HT-29 (cell line): Measurements from ENCODE around the gene CRELD1. TPM values are rescaled to one million over a fixed set of nuclear protein-coding genes. Genes with fewer than 3 reads are reported as not detected.
"Not testable (repeated sequence)": the region's sequence is repeated elsewhere in the genome, so short reads cannot be mapped to it uniquely, and the experiment has no call there.

Experiments
- DNase-seq: peaks from one replicate; pipeline ENCODE4 v3.0.0-alpha.2; 2015; ENCODE audit warnings: low spot score
- total RNA-seq: library from RNA; depleted of rRNA; stranded (reverse); fragments of >200 nt; shearing (Covaris generic); gene quantifications from 2 replicates; pipeline ENCODE4 v1.2.3, GENCODE V29; 2014

Gene CRELD1
- total RNA-seq, 1 experiment from 2014 or later: 12.9 TPM

DNA sequence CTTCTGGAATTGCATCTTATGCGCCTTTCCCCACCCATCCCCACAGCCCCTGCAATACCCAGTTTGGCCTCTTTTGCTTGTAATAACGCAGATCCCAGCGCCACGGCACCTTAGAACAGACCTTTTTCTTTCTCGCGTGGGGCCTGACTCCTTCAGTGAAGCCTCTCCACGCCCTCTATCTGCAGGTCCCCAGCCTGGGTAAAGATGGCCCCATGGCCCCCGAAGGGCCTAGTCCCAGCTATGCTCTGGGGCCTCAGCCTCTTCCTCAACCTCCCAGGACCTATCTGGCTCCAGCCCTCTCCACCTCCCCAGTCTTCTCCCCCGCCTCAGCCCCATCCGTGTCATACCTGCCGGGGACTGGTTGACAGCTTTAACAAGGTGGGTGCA is 594 bp downstream of the CRELD1 start:
- DNase-seq: no peak

DNA sequence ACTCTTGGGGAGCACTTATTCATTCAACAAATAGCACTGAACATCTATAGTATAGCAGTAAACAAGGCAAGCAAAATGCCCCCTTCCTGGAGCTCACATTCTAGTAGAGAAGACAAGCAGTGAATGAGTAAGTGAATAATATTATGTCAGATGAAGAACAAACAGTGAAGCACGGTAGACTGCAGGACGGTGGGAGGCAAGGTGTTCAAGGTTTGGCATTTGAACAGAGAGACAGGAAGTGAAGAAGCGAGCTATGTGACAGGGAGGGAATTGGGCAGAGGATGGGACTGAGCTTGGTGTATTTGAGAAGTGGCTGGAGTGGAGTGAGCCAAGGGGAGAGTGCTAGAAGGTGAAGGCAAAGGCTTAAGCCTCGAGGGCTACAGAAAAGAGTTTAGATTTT is 1.4 kb downstream of the CRELD1 start:
- no peak for DNase-seq

DNA sequence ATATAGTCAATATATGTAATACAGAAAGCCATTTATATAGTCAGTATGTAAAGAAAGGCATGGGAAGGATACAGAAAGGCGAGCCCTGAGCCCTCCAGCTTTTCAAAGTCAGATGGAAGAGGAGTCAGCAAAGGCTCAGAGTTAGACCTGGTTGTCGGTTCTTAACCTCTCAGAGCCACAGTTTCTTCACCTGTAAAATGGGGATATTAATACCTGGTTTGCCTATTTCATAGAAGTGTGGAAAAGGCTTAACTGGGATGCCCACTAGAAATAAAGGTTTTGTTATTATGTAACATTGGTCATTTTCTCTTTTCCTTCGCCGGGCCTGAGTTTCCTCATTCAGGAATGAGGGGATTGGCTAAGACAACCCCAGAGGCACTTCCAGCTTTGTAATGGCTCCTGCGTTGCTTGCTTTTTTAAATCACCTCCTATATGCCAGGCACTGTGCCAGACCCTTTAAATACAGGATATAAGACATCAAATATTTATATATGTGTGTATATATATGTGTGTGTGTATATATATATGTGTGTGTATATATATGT is 2.4 kb downstream of the CRELD1 start:
- no peak for DNase-seq

DNA sequence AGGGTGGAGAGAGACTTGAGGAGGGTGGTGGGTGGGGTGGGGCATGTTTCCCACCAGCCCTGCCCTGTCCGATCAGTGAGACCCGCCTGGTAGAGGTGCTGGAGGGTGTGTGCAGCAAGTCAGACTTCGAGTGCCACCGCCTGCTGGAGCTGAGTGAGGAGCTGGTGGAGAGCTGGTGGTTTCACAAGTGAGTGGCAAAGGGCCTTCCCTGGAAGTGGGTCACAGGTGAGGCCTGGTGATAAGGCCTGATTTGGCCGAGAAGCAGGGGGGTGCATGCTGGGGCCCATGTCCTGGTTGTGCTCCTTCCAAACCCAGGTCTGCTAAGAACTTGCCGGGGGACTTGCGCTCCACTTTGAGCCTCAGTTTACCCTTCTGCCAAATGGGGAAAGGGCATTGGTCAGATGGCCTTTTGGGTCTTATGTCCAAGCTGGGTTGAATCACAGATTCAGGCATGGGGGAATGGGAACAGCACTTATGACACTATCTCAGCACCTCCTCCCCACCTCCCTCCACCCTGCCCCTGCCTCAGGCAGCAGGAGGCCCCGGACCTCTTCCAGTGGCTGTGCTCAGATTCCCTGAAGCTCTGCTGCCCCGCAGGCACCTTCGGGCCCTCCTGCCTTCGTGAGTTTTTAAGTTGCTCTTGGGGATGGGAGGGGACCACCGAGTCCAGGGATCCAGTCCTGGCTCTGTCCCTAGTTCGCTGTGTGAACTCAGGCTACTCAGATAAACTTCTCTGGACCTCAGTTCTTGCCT is 4.0 kb downstream of the CRELD1 start:
- DNase-seq: no peak

DNA sequence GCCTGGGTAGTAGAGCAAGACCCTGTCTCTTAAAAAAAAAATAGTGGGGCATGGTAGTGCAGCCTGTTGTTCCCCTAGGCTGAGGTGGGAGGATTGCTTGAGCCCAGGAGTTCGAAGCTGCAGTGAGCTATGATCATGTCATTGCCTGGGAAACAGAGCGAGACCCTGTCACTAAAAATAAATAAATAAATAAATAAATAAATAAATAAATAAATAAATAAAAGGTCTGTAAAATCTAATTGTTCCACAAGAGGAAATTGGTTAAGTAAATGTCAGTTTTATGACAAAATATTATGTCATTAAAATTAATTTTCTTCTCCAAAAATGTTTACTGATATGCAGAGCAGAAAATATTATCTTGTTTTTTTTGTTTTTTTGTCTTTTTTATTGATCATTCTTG is 5.3 kb downstream of the CRELD1 start:
- no peak for DNase-seq

DNA sequence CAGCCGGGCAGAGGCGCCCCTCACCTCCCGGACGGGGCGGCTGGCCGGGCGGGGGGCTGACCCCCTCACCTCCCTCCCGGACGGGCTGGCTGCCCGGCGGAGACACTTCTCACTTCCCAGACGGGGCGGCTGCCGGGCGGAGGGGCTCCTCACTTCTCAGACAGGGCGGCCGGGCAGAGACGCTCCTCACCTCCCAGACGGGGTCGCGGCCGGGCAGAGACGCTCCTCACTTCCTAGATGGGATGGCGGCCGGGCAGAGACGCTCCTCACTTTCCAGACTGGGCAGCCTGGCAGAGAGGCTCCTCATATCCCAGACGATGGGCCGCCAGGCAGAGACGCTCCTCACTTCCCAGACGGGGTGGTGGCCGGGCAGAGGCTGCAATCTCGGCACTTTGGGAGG is 6.3 kb downstream of the CRELD1 start:
- DNase-seq: not testable (repeated sequence)

DNA sequence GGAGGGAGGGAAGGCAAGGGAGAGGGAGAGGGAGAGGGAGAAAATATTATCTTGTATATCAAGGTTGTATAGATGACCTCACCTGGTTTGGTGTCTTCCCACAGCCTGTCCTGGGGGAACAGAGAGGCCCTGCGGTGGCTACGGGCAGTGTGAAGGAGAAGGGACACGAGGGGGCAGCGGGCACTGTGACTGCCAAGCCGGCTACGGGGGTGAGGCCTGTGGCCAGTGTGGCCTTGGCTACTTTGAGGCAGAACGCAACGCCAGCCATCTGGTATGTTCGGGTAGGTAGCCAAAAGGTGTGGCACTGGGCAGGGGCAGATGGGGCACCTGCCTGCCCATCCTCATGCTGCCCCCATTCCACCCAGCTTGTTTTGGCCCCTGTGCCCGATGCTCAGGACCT is 7.1 kb downstream of the CRELD1 start:
- DNase-seq: no peak

DNA sequence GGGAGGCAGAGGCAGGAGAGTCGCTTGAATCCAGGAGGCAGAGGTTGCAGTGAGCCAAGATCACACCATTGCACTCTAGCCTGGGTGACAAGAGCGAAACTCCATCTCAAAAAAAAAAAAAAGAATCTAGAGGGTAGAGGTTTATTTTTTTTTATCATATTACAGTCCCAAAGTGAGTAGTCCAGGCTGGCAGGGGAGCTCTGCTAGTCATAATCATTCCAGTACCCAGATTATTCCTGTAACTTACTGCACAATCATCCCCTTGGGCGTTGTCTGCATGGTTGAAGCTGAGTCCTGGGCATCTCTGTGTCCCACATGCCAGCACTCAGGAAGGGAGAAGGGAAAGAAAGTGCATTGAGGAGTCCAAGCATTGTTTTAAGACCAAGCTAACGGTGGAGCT is 8.5 kb downstream of the CRELD1 start:
- no peak for DNase-seq

DNA sequence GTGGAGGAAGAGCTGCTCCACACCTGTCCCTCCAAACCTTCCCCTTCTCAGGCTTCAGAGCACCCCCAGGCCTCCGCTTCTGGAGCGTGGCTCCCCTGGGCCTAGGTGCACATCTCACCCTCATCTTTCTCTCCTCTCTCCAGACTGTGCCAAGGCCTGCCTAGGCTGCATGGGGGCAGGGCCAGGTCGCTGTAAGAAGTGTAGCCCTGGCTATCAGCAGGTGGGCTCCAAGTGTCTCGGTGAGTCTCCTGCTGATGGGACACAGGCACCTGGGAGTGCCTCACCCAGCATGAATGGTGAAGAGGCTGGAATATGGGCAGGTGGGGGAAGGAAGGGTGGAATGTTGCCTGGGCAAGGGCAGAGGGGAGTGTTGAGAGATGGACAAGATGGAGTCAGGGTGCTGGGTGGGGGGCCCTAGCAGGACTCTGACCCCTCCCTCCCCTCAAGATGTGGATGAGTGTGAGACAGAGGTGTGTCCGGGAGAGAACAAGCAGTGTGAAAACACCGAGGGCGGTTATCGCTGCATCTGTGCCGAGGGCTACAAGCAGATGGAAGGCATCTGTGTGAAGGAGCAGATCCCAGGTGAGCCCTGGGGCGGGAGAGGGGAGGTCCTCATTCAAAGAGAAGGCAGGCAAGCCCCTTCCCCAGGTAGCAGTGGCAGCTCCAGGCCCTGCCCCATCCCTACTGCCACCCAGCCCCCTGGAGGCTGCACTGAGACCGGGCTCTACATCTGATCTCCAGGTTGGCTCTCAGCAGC is 9.5 kb downstream of the CRELD1 start:
- no peak for DNase-seq

DNA sequence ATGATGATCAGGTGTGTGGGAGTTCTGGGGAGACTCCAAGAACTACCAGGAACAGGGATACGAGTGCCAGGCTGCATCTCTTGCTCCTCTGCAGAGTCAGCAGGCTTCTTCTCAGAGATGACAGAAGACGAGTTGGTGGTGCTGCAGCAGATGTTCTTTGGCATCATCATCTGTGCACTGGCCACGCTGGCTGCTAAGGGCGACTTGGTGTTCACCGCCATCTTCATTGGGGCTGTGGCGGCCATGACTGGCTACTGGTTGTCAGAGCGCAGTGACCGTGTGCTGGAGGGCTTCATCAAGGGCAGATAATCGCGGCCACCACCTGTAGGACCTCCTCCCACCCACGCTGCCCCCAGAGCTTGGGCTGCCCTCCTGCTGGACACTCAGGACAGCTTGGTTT is 10.6 kb downstream of the CRELD1 start:
- no peak for DNase-seq

DNA sequence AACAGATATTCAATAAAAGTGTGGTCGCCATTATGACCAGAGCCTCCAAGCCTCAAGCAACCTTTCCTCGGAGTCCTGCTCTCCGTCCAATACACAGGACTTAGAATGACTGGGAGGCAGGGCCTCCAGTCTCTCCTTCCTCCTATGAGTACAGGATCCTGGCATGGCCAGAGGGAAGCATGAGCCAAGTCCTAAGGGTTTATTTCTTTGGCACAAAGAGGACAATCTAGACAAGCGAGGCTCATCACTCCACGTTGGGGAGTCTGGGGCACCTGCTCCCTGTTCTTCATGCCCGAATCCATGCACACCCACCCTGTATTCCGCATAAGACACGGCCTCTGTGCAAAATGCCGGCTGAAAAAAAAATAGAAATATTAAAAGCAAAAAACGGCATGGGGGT is 11.7 kb downstream of the CRELD1 start:
- DNase-seq: no peak

DNA sequence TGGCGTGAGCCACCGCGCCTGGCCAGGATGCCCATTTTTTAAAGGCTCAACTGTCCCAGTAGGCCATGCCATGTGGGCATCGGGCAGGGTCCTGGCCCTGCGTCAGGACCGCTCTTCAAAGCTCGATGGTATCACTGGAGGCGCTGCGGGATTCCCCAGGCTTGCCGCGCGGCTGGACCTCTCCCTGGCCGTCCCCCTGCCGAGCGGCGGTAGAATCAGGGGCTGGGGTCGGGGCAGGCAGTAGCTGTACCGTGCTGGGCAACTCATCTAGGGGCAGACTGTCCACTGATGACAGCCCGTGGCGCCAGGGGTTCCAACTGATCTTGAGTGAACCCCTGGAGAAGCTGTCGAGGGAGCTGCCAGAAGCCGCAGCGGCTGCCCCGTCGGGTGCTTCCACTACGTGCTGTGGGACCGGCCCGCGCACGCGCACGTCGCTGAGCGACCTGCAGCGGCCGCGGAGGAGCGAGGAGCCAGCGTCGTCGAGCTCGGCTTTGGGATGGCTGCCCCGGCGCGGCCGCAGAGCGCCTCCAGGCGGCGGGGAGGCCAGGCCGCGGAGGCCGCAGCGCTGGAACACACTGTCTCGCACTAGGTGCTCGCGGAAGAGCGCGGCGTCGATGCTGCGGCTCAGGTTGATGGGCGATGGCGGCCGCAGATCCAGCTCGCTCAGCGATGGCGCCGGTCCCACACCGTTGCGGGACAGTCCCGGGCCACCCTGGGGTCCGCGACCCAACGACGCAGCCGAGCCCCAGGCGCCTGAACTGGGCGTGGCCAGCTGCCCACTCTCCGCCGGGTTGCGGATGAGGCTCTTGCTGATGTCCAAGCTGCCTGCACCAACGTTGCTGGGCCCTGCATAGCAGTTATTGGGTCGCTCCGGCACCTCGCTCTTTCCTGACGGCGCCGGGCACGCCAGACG is 12.7 kb downstream of the CRELD1 start:
- peak; percentile 85 for DNase-seq

DNA sequence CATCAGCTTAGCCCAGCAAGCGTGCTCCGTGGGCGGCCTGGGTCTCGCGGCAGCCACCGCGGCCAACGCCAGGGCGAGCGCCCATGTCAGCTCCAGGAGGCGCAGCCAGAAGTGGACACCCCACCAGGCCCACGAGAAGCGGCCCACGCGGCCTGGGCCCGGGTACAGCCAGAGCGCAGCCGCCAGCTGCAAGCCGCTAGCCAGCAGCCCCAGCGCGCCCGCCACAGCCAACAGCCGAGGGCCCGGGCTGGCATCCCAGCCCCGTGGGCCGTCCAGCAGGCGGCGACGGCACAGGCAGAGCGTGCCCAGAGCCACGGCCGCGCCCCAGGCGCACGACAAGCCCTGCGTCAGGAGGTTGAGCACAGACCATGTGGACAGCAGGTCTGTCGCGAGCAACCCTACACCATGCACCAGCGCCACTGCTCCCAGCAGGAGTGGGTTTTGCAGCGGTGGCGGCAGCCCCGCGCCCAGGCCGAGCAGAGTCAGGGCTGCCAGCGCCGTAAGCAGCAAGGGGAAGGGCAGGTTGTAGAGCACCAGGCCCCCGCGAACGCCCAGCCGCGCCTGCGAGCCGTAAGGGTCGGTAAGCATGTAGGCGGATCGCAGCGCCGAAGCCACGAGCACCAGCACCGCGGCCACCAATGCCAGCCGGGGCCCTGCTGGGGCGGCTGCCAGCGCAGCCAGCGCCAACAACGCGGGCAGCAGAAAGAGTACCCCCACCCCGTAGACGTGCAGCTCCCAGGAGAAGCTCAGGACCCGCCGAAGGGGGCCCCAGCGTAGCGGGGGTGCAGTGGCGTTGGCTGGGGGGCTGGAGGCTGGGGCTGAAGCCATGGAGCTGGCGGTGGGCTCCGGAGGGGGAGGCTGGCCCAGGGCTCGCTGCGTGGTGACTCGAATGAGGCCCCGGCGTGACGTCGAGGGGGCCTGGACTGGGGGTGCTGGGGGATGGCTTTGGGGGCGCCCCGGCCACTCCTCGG is 13.7 kb downstream of the CRELD1 start:
- DNase-seq: peak; percentile 83

DNA sequence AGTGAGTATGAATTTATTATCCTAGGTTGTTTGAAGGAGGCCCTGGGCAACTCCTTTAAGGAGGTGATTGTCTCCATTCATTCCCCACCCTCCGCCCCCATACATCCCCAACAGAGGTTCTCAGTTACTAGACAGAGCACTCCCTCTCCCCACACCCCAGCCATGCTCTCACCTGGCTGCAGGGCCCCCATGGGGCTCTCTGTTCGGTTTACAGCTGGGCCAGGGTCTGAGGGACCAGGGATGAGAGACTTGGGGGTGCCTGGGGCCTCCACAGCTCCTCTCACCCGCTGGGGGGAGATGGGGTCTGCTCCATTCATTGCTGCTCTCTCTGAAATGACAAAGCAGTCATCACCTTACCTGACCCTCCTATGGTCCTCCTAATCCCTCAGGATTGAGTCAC is 15.0 kb downstream of the CRELD1 start:
- DNase-seq: no peak

DNA sequence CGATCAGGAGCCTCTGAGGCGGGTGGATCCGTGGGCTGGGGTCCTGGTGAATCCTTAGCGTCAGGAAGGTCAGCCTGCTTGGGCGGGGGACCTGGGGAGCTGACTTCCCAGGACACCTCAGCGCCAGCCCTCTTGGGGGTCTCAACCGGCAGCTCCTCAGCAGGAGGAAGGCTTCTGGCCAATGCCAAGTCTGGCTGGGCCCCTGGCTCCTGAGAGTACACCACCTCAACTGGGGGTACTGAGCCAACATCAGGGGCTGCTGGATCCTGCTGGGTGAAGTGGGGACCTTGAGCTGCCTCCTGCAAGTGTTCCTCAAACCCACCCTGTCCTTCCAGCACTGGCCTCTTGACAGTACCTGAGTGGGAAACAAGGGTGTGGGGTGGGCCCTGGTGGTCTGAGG is 15.5 kb downstream of the CRELD1 start:
- DNase-seq: no peak

DNA sequence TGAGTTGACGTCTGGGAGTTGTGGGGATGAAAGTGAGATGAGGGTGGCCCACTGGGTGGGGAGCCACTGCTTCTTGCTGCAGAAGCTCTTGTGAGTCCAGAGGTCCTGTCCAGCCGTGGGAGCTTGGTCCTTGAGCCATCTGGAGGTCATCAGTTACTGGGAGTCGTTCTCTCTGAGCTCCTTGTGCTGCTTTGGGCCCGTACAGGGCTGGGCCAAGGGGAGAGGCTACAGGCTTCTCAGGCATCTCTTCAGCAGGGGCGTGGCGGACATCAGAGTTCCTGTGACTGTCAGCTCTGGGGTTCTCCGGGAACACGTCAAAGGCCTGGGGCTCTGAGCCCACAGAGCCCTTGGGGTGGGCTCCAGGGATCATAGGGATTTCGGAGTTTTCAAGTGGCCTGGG is 16.0 kb downstream of the CRELD1 start:
- DNase-seq: no peak

DNA sequence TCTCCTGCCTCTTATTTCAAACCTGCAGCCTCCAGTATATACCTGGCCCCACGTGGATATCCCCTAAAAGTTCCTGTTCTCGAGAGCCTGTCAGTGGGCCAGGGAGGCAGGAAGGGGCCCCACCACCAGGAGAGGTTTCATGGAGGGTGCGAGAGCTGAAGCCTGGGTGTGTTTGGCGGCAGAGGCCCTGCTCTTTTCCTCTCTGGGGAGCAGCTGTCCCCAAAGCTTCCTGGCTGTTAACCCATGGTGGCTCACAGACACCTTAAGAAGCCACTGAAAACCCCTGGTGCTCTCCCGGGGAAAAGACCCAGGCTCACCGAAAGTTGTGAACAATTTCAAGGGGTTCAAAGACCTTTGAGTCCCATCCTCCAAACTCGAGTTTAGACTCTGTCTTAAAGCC is 17.5 kb downstream of the CRELD1 start:
- DNase-seq: no peak

DNA sequence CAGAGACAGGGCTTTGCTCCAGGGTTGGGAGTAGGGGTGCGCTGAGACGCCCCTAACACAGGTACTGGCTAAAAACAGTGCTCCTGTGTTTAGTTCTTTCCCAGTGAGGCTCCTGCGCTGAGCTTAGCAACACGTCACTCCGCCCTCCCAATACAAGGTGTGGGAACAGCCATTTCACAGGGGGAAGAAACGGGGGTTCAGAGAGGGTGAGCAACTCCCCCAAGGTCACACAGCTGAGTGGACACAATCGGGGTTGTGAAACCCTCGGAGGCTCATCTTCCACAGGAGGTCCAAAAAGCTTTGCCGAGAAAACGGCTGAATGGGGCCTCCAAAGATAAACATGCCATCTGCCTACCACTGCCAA is 17.9 kb downstream of the CRELD1 start:
- no peak for DNase-seq

DNA sequence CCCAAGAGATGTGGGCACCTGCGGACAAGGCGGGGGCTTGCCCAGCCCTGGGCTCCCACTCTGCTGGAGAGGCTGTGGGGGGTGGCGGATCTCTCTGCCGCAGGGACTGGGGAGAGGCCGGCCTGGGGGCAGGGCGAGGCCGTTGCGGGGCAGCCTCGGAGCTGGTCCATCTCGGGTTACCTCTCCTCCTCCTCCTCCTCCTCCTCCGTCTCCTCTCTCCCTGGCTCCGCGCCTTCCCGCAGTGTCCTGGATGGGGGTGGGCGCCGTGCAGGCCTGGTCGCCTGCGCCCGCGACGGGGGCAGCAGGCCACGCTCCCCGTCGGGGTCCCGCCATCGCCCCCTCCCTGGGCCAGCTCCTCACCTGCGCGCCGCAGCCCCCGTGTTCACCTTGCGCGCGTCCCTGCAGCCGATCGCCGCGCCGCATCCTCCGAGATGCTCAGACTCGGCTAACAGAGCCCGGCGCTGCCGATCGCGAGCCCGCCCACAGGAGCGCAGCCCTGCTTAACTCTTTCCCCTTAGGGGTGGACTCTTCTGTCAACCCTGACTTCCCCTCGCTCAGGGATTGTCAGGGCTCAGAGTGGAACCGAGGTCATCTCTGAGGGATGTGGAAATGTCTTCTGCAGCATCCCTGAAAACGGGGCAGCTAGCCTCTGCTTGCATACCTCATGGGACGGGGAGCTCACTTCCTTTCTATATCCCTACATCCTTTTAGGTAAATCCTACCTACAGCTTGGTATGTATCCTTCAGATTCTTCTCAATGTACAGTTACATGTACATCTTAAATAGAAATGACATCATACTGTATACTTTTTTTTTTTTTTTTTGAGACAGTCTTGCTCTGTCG is 18.6 kb downstream of the CRELD1 start, which contains the start of gene PRRT3:
PRRT3 (minus strand) TSS at position 447 of the 844 bp plus-strand sequence. CDS start 2,293 bp downstream, outside the sequence.
- no peak for DNase-seq

DNA sequence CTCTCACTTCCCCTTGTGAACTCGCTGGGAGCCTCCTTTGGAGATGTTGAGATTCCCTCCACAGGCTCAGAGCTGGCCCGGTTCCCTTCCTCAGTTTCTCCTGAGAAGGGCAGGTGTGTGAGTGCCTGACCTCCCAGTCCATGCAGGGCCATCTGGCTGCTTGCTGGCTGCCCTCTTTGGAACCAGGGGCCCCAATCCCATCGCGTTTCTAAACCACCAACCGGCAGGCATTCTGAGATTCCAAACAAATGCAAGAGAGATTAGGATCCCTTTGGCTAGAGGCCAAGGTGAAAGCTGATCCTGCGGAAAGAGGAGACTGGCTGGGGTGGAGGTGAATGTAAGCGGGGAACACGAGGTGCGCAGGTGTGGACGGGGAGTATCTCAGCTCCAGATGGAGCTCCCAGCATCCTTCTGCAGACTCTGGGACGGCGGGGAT is 21.5 kb downstream of the CRELD1 start:
- no peak for DNase-seq
